Cardiac muscle cell (in vitro differentiated cells and primary cell): ENCODE results near the gene ABCB1. TPM values are rescaled to one million over a fixed set of nuclear protein-coding genes. Genes with fewer than 3 reads are reported as not detected.
A peak's percentile ranks its signal among the peaks of the same experiment; 100 is the strongest.

Experiments
- DNase-seq, 2 donors: peaks; one replicate each; pipeline versions ENCODE4 v3.0.0 to v3.0.0-alpha.2; 2010 to 2017; ENCODE audit warnings: low read depth in 1 of 2, low spot score in 1 of 2
- H3K27ac ChIP-seq: fragments of 200-600 bp; sonication (generic); 2 replicates; pipeline ENCODE4 v1.5.1; 2016
- H3K27me3 ChIP-seq: fragments of 200-600 bp; sonication (generic); 2 replicates; pipeline ENCODE4 v1.6.0; 2016; ENCODE audit warnings: control low read depth
- H3K36me3 ChIP-seq: fragments of 200-600 bp; sonication (generic); 2 replicates; pipeline ENCODE4 v1.5.1; 2016; ENCODE audit warnings: control low read depth
- H3K4me1 ChIP-seq: fragments of 200-600 bp; sonication (generic); 2 replicates; pipeline ENCODE4 v1.8.1; 2017; ENCODE audit warnings: low read depth, mild to moderate bottlenecking, mixed run types
- H3K4me3 ChIP-seq: fragments of 200-600 bp; sonication (generic); 2 replicates; pipeline ENCODE4 v1.5.1; 2016; ENCODE audit warnings: mild to moderate bottlenecking
- H3K9me3 ChIP-seq: fragments of 200-600 bp; sonication (generic); 2 replicates; pipeline ENCODE4 v1.5.1; 2017; ENCODE audit warnings: low read depth, mild to moderate bottlenecking, control low read depth
- CTCF ChIP-seq: IDR thresholded peaks from 2 replicates; pipeline ENCODE4 v1.5.1; 2012; ENCODE audit warnings: low read depth, mild to moderate bottlenecking, low read length
- polyA plus RNA-seq: library from polyadenylated mRNA; unstranded; fragments of >200 nt; fragmentation: Nextera tagmentation; extraction: Ambion mirVana; gene quantifications from 2 replicates; pipeline ENCODE4 v1.2.1, GENCODE V29; 2016
- total RNA-seq: library from RNA; depleted of rRNA; stranded (reverse); fragments of >200 nt; gene quantifications from 2 replicates; pipeline ENCODE4 v1.2.3, GENCODE V29; 2016

Gene ABCB1
- total and polyA plus RNA-seq, 2 experiments from 2014 or later = not detected

GRCh38 chr7:87627634-87627994 lies 26.9 kb upstream of the ABCB1 start:
- Histone ChIP-seq H3K36me3 (no peaks in the 10 kb centered on the region), H3K27me3 (peaks cover 39% of the 10 kb centered on the region), H3K4me3 (peak overlapping the region; percentile 67), H3K27ac (no peak overlapping the region), H3K9me3 (no peaks in the 10 kb centered on the region), H3K4me1 (no peaks in the 10 kb centered on the region)
- TF ChIP-seq CTCF = no peak
- no peak for DNase-seq

- no peak for DNase-seq
- Histone ChIP-seq H3K27ac (no peak overlapping the region), H3K4me1 (no peaks in the 10 kb centered on the region), H3K4me3 (no peak overlapping the region), H3K9me3 (no peaks in the 10 kb centered on the region), H3K27me3 (peaks cover 31% of the 10 kb centered on the region), H3K36me3 (no peaks in the 10 kb centered on the region)
- TF ChIP-seq CTCF = no peak
These were observed 24.4 kb upstream of the ABCB1 start for GRCh38 chr7:87625101-87625500.

- H3K9me3 ChIP-seq = no peaks in the 10 kb centered on the region
- DNase-seq = no peak
- no peaks in the 10 kb centered on the region for H3K4me1 ChIP-seq
- no peaks in the 10 kb centered on the region for H3K36me3 ChIP-seq
- H3K27me3 ChIP-seq = peaks cover 27% of the 10 kb centered on the region
- no peak overlapping the region for H3K4me3 ChIP-seq
- no peak for TF ChIP-seq CTCF
- H3K27ac ChIP-seq = no peak overlapping the region
These were observed 23.9 kb upstream of the ABCB1 start for GRCh38 chr7:87624628-87625027.

GRCh38 chr7:87615197-87615596 lies 14.5 kb upstream of the ABCB1 start:
- Histone ChIP-seq H3K9me3 (no peaks in the 10 kb centered on the region), H3K27ac (no peak overlapping the region), H3K27me3 (no peaks in the 10 kb centered on the region), H3K4me1 (no peaks in the 10 kb centered on the region), H3K4me3 (no peak overlapping the region), H3K36me3 (no peaks in the 10 kb centered on the region)
- no peak for DNase-seq
- no peak for TF ChIP-seq CTCF

GRCh38 chr7:87609916-87610315 lies 9.2 kb upstream of the ABCB1 start:
- Histone ChIP-seq H3K4me3 (no peak overlapping the region), H3K4me1 (no peaks in the 10 kb centered on the region), H3K36me3 (no peaks in the 10 kb centered on the region), H3K27me3 (no peaks in the 10 kb centered on the region), H3K27ac (no peak overlapping the region), H3K9me3 (no peaks in the 10 kb centered on the region)
- TF ChIP-seq CTCF = no peak
- DNase-seq = no peak

- Histone ChIP-seq H3K9me3 (no peaks in the 10 kb centered on the region), H3K27me3 (peaks cover 11% of the 10 kb centered on the region), H3K27ac (no peak overlapping the region), H3K36me3 (no peaks in the 10 kb centered on the region), H3K4me1 (no peaks in the 10 kb centered on the region), H3K4me3 (no peak overlapping the region)
- no peak for DNase-seq
- no peak for TF ChIP-seq CTCF
These were observed 7.7 kb upstream of the ABCB1 start for GRCh38 chr7:87608431-87608830.
